CD4-positive, alpha-beta memory T cell (primary cell): ENCODE results near the gene CUBN. TPM values are rescaled to one million over a fixed set of nuclear protein-coding genes. Genes with fewer than 3 reads are reported as not detected.

Source experiments
- CTCF ChIA-PET: fragments of 350-600 bp; sonication (Branson Sonifier 250); formaldehyde crosslinking; loops from one replicate; lab custom pipeline; 2021; ENCODE audit warnings: inconsistent platforms; ENCODE audit not compliant: partially characterized antibody; lab: Charles Lee
- POLR2A ChIA-PET: fragments of 350-600 bp; sonication (Branson Sonifier 250); formaldehyde crosslinking; loops from one replicate; lab custom pipeline; 2021; ENCODE audit not compliant: partially characterized antibody; lab: Charles Lee
- DNase-seq, 5 donors: peaks; one replicate each; pipeline versions ENCODE4 v3.0.0 to v3.0.0-alpha.2; 2020 to 2022; ENCODE audit warnings: mixed read lengths in 1 of 5
- H3K27ac ChIP-seq: one replicate; pipeline ENCODE4 v1.7.0; 2013; ENCODE audit warnings: low read depth, low read length
- H3K27me3 ChIP-seq: 2 replicates; pipeline ENCODE4 v1.7.0; 2013; ENCODE audit warnings: mild to moderate bottlenecking, low read length, moderate library complexity; ENCODE audit not compliant: insufficient read depth
- H3K36me3 ChIP-seq: 2 replicates; pipeline ENCODE4 v1.7.0; 2013; ENCODE audit warnings: mild to moderate bottlenecking, low read length, moderate library complexity; ENCODE audit not compliant: insufficient read depth
- H3K4me1 ChIP-seq: 2 replicates; pipeline ENCODE4 v1.7.0; 2013; ENCODE audit warnings: mild to moderate bottlenecking, low read length, moderate library complexity; ENCODE audit not compliant: insufficient read depth
- H3K4me3 ChIP-seq, 2 donors: one replicate each; pipeline ENCODE4 v1.7.0; 2013; ENCODE audit warnings: low read length in 2 of 2, mild to moderate bottlenecking in 1 of 2
- H3K9me3 ChIP-seq, 2 donors: one replicate each; pipeline ENCODE4 v1.7.0; 2013; ENCODE audit warnings: low read length in 2 of 2, control low read depth in 1 of 2; ENCODE audit not compliant: control insufficient read depth in 1 of 2
- H3K27ac Mint-ChIP-seq, 7 donors: one replicate each; pipeline ENCODE4 v1.8.0; 2020 to 2021; ENCODE audit warnings: mixed read lengths in 7 of 7, mild to moderate bottlenecking in 6 of 7, inconsistent platforms in 3 of 7, moderate library complexity in 3 of 7
- H3K27me3 Mint-ChIP-seq, 2 donors: one replicate each; pipeline ENCODE4 v1.8.0; 2020 to 2021; ENCODE audit warnings: mixed read lengths in 2 of 2
- H3K36me3 Mint-ChIP-seq, 2 donors: one replicate each; pipeline ENCODE4 v1.8.0; 2020 to 2021; ENCODE audit warnings: mixed read lengths in 2 of 2, inconsistent platforms in 1 of 2, mild to moderate bottlenecking in 1 of 2
- H3K4me1 Mint-ChIP-seq, 4 donors: one replicate each; pipeline ENCODE4 v1.8.0; 2020 to 2021; ENCODE audit warnings: mixed read lengths in 4 of 4, mild to moderate bottlenecking in 1 of 4
- H3K4me3 Mint-ChIP-seq, 8 donors: one replicate each; pipeline ENCODE4 v1.8.0; 2020 to 2021; ENCODE audit warnings: mixed read lengths in 8 of 8, mild to moderate bottlenecking in 7 of 8, moderate library complexity in 6 of 8, inconsistent platforms in 3 of 8
- H3K9me3 Mint-ChIP-seq, 8 donors: one replicate each; pipeline ENCODE4 v1.8.0; 2020 to 2021; ENCODE audit warnings: mixed read lengths in 8 of 8, mild to moderate bottlenecking in 5 of 8, inconsistent platforms in 3 of 8, moderate library complexity in 1 of 8
- intact Hi-C: fragments of 100-400 bp; cut with micrococcal nuclease; formaldehyde crosslinking; loops from one replicate; pipeline ENCODE4 v1.15.1; 2023
- polyA plus RNA-seq, 2 donors: library from polyadenylated mRNA; unstranded; fragments of 300-500 nt; fragmentation: Illumina TruSeq; gene quantifications; one replicate each; pipeline ENCODE4 v1.2.3, GENCODE V29; 2021
- total RNA-seq, 2 experiments: library from RNA; stranded (reverse); gene quantifications; one replicate each; pipeline ENCODE4 v1.2.3, GENCODE V29; 2021

CUBN gene
- total and polyA plus RNA-seq, 4 experiments from 2014 or later, result 0.49 to 10.9 (median 8.5) TPM; not detected in 1

DNA sequence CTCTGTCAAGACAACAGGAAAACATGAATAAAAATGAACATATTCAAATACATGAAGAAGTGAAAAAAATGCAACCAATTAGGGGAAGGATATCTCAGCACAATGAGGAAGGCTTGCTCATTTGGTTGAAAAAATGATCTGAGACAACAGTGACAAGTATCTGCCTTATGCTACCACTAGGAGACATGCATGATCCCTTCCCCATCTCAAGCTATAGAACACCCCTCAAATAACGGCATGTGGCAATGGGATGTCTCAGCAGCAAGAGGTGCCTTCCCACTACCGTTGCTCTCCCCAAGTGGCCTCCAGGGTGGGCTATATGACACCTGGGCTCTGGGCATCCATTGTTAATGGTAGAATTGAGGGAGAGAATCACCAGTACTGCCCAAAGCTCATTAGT lies 214.3 kb downstream of the CUBN start:
- Histone ChIP-seq H3K36me3 (no peaks in the 10 kb centered on the region), H3K27me3 (no peaks in the 10 kb centered on the region), H3K27ac (no peak overlapping the region), H3K9me3 (no peaks in the 10 kb centered on the region), H3K4me1 (no peaks in the 10 kb centered on the region), H3K4me3 (no peak overlapping the region)
- Mint-ChIP-seq H3K36me3 (peaks cover 29 to 41% of the 10 kb centered on the region in 2 donors), H3K27me3 (no peaks in the 10 kb centered on the region), H3K4me3 (no peak overlapping the region), H3K4me1 (no peaks in the 10 kb centered on the region), H3K9me3 (no peaks in the 10 kb centered on the region), H3K27ac (peak overlapping the region in 2 of 7 donors; percentile 23 to 39)
- intact Hi-C loops, result no loop called here
- DNase-seq, result no peak
- ChIA-PET POLR2A (no interaction called here), CTCF (no interaction called here)

DNA sequence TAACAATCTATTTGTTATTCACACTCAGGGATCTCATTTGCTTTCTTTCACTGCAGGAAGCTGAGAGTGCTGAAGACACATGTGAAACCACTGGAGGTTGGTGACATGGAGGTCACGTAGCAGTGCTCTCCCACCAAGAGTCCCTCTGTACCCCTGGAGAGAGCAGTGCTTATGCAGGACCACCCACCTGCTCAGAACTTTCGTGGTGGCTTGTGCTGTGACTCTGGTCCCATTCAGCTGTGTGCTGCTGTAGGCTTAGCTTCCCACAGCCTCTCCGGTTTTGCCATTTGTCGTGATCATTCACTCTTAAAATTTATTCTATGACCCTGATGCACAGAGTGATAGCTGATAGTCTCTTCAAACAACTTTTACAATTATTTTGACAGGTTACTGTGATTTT lies 216.3 kb downstream of the CUBN start:
- Mint-ChIP-seq H3K27me3 (no peaks in the 10 kb centered on the region), H3K27ac (no peak overlapping the region), H3K36me3 (peaks cover 29 to 40% of the 10 kb centered on the region in 2 donors), H3K4me3 (no peak overlapping the region), H3K4me1 (no peaks in the 10 kb centered on the region), H3K9me3 (no peaks in the 10 kb centered on the region)
- POLR2A ChIA-PET, result interaction anchor here (1.4 kb wide), 1 partner anchor 317 kb away, joined by 3 read pairs; no protein-coding TSS in a partner anchor
- Histone ChIP-seq H3K36me3 (no peaks in the 10 kb centered on the region), H3K27me3 (no peaks in the 10 kb centered on the region), H3K9me3 (no peaks in the 10 kb centered on the region), H3K4me3 (no peak overlapping the region), H3K4me1 (no peaks in the 10 kb centered on the region), H3K27ac (no peak overlapping the region)
- DNase-seq, result no peak
- intact Hi-C loops, result no loop called here
- CTCF ChIA-PET, result no interaction called here

DNA sequence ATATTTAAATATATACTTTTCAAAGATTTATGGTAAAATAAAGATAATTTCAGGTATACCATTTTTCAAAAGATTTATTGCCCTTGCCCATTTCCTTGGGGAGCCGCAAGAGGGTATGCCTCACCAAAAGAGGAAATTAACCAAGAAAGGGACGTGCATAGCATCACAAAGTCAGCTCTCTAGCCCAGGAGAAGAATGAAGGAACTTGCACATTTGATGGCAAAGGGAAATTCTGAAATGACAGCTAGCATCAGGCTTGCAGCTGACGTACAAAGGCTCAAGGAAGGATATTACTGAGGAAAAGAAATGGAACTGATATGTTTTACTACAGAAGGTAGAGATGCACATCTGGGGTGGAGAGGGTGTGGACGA lies 218.8 kb downstream of the CUBN start:
- Histone ChIP-seq H3K9me3 (no peaks in the 10 kb centered on the region), H3K4me1 (no peaks in the 10 kb centered on the region), H3K27ac (no peak overlapping the region), H3K36me3 (no peaks in the 10 kb centered on the region), H3K4me3 (no peak overlapping the region), H3K27me3 (no peaks in the 10 kb centered on the region)
- Mint-ChIP-seq H3K4me3 (no peak overlapping the region), H3K4me1 (no peaks in the 10 kb centered on the region), H3K36me3 (peaks cover 25 to 36% of the 10 kb centered on the region in 2 donors), H3K27ac (no peak overlapping the region), H3K9me3 (no peaks in the 10 kb centered on the region), H3K27me3 (no peaks in the 10 kb centered on the region)
- no peak for DNase-seq
- ChIA-PET POLR2A (no interaction called here), CTCF (interaction anchor here (1.0 kb wide), 1 partner anchor 346 kb away, joined by 5 read pairs; no protein-coding TSS in a partner anchor)
- intact Hi-C loops, result no loop called here

DNA sequence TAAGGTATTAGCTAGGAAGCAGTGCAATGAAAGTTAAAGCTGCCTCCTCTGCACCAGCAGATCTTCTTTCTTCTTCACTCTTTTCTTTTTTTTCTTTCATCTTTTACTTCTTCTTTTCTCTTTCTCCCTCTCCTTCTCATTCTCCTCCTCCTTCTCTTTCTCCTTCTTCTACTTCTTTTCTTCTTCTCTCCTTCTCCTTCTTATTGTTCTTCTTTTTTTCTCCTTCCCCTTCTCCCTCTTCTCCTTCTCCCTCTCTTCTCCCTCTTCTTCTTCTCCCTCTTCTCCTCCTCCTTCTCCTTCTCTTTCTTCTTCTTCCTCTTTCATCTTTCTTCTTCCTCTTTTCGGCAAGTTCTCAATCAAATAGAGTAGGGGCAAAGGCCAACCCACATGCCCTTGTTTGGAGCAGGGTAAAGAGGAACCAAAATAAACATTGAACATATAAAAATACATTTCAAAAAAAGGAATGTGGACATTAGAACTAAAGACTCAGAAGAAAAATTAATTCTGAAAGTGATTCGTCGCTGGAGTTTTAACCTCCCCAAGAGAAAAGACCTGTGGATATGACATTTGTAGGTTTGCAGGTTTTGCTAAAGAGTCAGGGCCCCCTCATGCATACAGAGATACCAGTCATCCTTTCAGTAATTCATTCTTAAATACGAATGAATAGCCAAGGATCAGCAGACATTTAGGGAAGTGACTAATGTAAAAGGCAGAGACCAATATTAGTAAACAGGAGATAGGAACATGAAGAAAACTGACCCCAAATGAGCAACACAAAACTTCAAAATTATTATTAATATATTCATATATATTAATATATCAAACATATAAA lies 219.4 kb downstream of the CUBN start:
- Histone ChIP-seq H3K36me3 (no peaks in the 10 kb centered on the region), H3K27ac (no peak overlapping the region), H3K9me3 (no peaks in the 10 kb centered on the region), H3K4me1 (no peaks in the 10 kb centered on the region), H3K27me3 (no peaks in the 10 kb centered on the region), H3K4me3 (no peak overlapping the region)
- H3K27me3 Mint-ChIP-seq, result no peaks in the 10 kb centered on the region
- ChIA-PET POLR2A (no interaction called here), CTCF (interaction anchor here (1.0 kb wide), 1 partner anchor 347 kb away, joined by 5 read pairs; no protein-coding TSS in a partner anchor)
- no peaks in the 10 kb centered on the region for H3K4me1 Mint-ChIP-seq
- intact Hi-C loops, result no loop called here
- no peak for DNase-seq
- H3K9me3 Mint-ChIP-seq, result no peaks in the 10 kb centered on the region
- no peak overlapping the region for H3K27ac Mint-ChIP-seq
- no peak overlapping the region for H3K4me3 Mint-ChIP-seq
- H3K36me3 Mint-ChIP-seq, result peaks cover 20 to 31% of the 10 kb centered on the region in 2 donors

DNA sequence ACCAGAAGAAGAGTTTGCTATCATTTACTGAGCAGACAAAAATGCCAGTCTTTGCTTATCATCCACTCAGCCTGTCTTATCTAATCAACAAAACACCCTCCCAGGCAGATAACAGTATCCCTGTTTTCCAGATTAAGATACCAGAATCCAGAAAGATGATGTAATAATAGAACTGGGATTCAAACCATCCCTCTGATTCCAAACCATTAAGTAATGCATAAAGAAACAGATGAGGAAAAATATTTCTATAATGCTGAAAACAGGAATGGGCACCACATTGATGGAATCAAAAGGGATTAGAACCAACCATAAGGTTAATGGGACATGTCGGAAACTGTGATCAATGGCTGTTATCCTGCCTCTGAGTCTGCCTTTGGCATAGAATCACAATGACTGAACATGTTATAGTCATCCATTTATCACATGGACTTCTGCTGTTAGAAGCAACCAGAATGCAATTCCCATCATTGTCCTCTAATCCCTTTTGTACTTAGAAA lies 220.3 kb downstream of the CUBN start:
- no peaks in the 10 kb centered on the region for H3K9me3 Mint-ChIP-seq
- H3K4me1 ChIP-seq, result no peaks in the 10 kb centered on the region
- H3K4me3 ChIP-seq, result no peak overlapping the region
- no peaks in the 10 kb centered on the region for H3K27me3 ChIP-seq
- no peaks in the 10 kb centered on the region for H3K27me3 Mint-ChIP-seq
- CTCF ChIA-PET, result interaction anchor here (1.4 kb wide), 1 partner anchor 23 kb away, joined by 4 read pairs; no protein-coding TSS in a partner anchor
- no peaks in the 10 kb centered on the region for H3K36me3 ChIP-seq
- no peak overlapping the region for H3K27ac ChIP-seq
- no peak for DNase-seq
- peaks cover 15 to 23% of the 10 kb centered on the region in 2 donors for H3K36me3 Mint-ChIP-seq
- no peaks in the 10 kb centered on the region for H3K9me3 ChIP-seq
- intact Hi-C loops, result no loop called here
- H3K4me3 Mint-ChIP-seq, result no peak overlapping the region
- H3K4me1 Mint-ChIP-seq, result no peaks in the 10 kb centered on the region
- H3K27ac Mint-ChIP-seq, result no peak overlapping the region
- POLR2A ChIA-PET, result no interaction called here

DNA sequence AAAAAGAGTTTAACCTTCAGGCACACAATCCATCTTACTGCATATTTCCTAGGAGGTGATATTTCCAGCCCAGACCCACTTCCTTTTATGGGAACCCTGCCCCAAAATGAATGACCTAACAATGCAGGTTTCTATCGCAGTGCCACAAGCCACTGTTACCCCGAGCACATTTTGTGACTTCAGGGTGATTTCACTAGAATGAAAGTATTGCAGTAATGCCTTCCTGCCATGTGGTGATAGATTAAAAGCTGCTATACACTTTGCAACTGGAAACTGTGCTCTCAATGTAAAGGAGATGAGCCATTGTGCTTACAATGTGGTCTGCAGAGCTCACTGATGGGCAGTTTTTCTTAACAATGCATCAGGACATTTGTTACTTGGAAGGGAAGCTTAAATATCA lies 221.9 kb downstream of the CUBN start:
- intact Hi-C loops, result no loop called here
- ChIA-PET POLR2A (no interaction called here), CTCF (interaction anchor here (1.4 kb wide), 1 partner anchor 21 kb away, joined by 4 read pairs; no protein-coding TSS in a partner anchor)

DNA sequence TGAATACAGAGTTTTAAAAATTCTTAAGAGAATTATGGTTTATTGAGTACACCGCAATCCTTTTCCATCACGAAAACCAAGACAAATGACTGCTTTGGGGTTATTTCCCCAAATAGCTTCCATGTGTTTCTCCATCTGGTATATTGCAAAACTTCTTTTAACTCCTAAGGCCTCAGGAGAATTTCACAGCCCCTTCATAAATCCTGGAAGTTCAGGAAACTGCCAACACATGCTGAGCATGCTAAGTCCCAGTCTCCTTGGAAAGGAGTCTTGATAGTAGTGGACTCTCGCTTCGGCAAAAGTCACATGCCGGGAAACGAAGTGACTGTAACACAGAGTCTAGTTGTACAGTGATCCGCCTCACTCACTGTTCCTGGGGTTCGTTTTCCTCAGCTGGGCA lies 224.3 kb downstream of the CUBN start:
- H3K27ac ChIP-seq, result no peak overlapping the region
- Mint-ChIP-seq H3K27me3 (no peaks in the 10 kb centered on the region), H3K27ac (no peak overlapping the region), H3K36me3 (peaks cover 3 to 8% of the 10 kb centered on the region in 2 donors), H3K9me3 (no peaks in the 10 kb centered on the region), H3K4me3 (no peak overlapping the region), H3K4me1 (peaks cover 4 to 9% (median 6%) of the 10 kb centered on the region in 4 donors)
- intact Hi-C loops, result no loop called here
- H3K27me3 ChIP-seq, result no peaks in the 10 kb centered on the region
- no peak overlapping the region for H3K4me3 ChIP-seq
- CTCF ChIA-PET, result interaction anchor here (1.8 kb wide), 1 partner anchor 15 kb away, joined by 4 read pairs; no protein-coding TSS in a partner anchor
- H3K36me3 ChIP-seq, result no peaks in the 10 kb centered on the region
- DNase-seq, result no peak
- POLR2A ChIA-PET, result no interaction called here
- H3K9me3 ChIP-seq, result no peaks in the 10 kb centered on the region
- H3K4me1 ChIP-seq, result peaks cover 4% of the 10 kb centered on the region

More for the DNA sequence above, 221.9 kb downstream of the CUBN start:
- Histone ChIP-seq H3K4me3 (no peak overlapping the region), H3K36me3 (no peaks in the 10 kb centered on the region), H3K27ac (no peak overlapping the region), H3K9me3 (no peaks in the 10 kb centered on the region), H3K4me1 (peaks cover 4% of the 10 kb centered on the region), H3K27me3 (no peaks in the 10 kb centered on the region)
- no peak for DNase-seq
- H3K9me3 Mint-ChIP-seq, result no peaks in the 10 kb centered on the region
- H3K4me1 Mint-ChIP-seq, result peaks cover 1 to 6% (median 3%) of the 10 kb centered on the region in 4 donors
- no peak overlapping the region for H3K4me3 Mint-ChIP-seq
- H3K27me3 Mint-ChIP-seq, result no peaks in the 10 kb centered on the region
- peaks cover 6 to 9% of the 10 kb centered on the region in 2 donors for H3K36me3 Mint-ChIP-seq
- H3K27ac Mint-ChIP-seq, result peak overlapping the region in 1 of 7 donors; percentile 23
